ENCODE results near the gene FZR1.
A peak's percentile ranks its signal among the peaks of the same experiment; 100 is the strongest.
"Not testable (repeated sequence)": the region's sequence is repeated elsewhere in the genome, so short reads cannot be mapped to it uniquely, and the experiment has no call there.

Gene FZR1

GRCh38 chr19:3550947-3551791 is 45.1 kb downstream of the FZR1 start:
- DNase-seq: no peak

- DNase-seq: no peak
Observed at GRCh38 chr19:3551792-3552095, 45.6 kb downstream of the FZR1 start.

GRCh38 chr19:3554254-3555083 is 48.4 kb downstream of the FZR1 start:
- no peak for DNase-seq

GRCh38 chr19:3555653-3556422 is 49.7 kb downstream of the FZR1 start:
- no peak for DNase-seq

GRCh38 chr19:3556423-3556977 is 50.4 kb downstream of the FZR1 start:
- DNase-seq: no peak

- no peak for DNase-seq
Observed at GRCh38 chr19:3556978-3557460, 50.9 kb downstream of the FZR1 start.

- peak; percentile 86 for DNase-seq
Observed at GRCh38 chr19:3557461-3558248, 51.5 kb downstream of the FZR1 start, which contains the start of gene MFSD12. TSS of gene MFSD12 (minus strand) at chr19:3557586. CDS start at chr19:3557403, 183 bp downstream.

GRCh38 chr19:3563709-3564524 is 57.8 kb downstream of the FZR1 start:
- no peak for DNase-seq

- DNase-seq: no peak
Observed at GRCh38 chr19:3565139-3565538, 59.0 kb downstream of the FZR1 start.

- not testable (repeated sequence) for DNase-seq
Observed at GRCh38 chr19:3570042-3570441, 63.9 kb downstream of the FZR1 start.

- DNase-seq: no peak
Observed at GRCh38 chr19:3570606-3571011, 64.5 kb downstream of the FZR1 start.

- DNase-seq: peak; percentile 96
Observed at GRCh38 chr19:3572132-3572854, 66.2 kb downstream of the FZR1 start.

- no peak for DNase-seq
Observed at GRCh38 chr19:3572855-3573161, 66.7 kb downstream of the FZR1 start, which contains the start of gene HMG20B. TSS of gene HMG20B (plus strand) at chr19:3572944. CDS start at chr19:3573310, 366 bp downstream.

GRCh38 chr19:3573162-3573857 is 67.2 kb downstream of the FZR1 start:
- DNase-seq: no peak

GRCh38 chr19:3573858-3574637 is 67.9 kb downstream of the FZR1 start:
- peak; percentile 64 for DNase-seq

GRCh38 chr19:3575260-3575741 is 69.2 kb downstream of the FZR1 start:
- DNase-seq: no peak

- DNase-seq: no peak
Observed at GRCh38 chr19:3575949-3576673, 70.0 kb downstream of the FZR1 start.

All from GOT3 (cell line).